ENCODE data around the gene SLC22A23.

DNA sequence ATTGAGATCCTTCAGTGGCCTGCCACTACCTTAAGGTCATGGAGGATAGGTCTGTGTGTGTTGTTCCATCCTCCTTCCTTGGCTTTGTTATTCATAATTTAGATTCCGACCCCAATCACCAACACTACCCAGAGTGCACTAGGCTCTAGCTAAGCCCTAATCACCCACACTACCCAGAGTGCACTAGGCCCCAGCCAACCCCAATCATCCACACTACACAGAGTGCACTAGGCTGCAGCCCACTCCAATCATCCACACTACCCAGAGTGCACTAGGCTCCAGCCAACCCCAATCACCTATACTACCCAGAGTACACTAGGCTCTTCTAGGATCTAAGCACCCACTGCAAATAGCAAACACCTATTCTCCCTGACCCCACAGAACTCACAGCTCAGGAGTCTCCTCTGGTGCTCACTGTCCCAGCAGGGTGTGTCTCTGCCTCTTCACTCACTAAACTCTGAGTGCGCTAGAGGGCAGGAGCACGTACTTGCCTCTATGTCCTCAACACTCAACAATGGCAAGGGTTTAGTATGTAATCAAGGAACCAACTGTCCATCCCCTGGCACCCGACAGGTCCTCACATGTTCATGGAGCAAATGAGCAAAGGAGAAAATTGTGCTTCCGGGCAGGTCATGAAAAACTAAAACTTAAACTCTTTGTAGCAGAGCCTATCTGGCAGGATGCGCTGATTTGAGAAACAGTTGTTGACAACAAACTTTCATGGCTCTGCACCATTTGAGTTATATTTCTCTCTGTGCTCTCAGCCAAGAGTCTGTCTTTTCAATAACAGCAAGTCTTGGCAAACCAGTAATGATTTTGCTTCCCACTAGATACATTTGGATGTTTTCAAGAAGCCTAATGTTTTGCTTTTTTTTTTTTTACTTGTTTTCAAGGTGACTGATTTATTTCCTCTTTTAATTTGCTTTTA lies 54.3 kb downstream of the SLC22A23 start:
- TF ChIP-seq EZH2 (IDR thresholded peaks at IDR 0.05) (no peak), POLR2AphosphoS5 (IDR thresholded peaks at IDR 0.05; ENCODE audit: borderline replicate concordance, low read depth, low read length) (no peak), FOXP2 (optimal IDR thresholded peaks at IDR 0.05; ENCODE audit: control extremely low read depth, extremely low read length, insufficient read depth) (no peak)

Measured in SK-N-MC (cell line).